Endodermal cell (in vitro differentiated cells): ENCODE results near the gene ZNG1C. TPM values are rescaled to one million over a fixed set of nuclear protein-coding genes. Genes with fewer than 3 reads are reported as not detected.
"Not testable (repeated sequence)": the region's sequence is repeated elsewhere in the genome, so short reads cannot be mapped to it uniquely, and the experiment has no call there.

Source experiments
- DNase-seq: peaks from one replicate; pipeline ENCODE4 v3.0.0-alpha.2; 2017
- H3K27ac ChIP-seq: 2 replicates; pipeline ENCODE4 v1.5.1; 2013; ENCODE audit warnings: mild to moderate bottlenecking, low read depth, low read length, moderate library complexity
- H3K27me3 ChIP-seq: 2 replicates; pipeline ENCODE4 v1.6.1; 2013; ENCODE audit warnings: mild to moderate bottlenecking, low read length, moderate library complexity; ENCODE audit not compliant: insufficient read depth, control insufficient read depth, poor library complexity, severe bottlenecking
- H3K36me3 ChIP-seq: 2 replicates; pipeline ENCODE4 v1.7.0; 2013; ENCODE audit warnings: mild to moderate bottlenecking, low read length, moderate library complexity; ENCODE audit not compliant: control insufficient read depth, insufficient read depth
- H3K4me1 ChIP-seq: one replicate; pipeline ENCODE4 v1.7.0; 2013; ENCODE audit warnings: low read length; ENCODE audit not compliant: control insufficient read depth, insufficient read depth
- H3K4me3 ChIP-seq: 2 replicates; pipeline ENCODE4 v1.5.1; 2013; ENCODE audit warnings: mild to moderate bottlenecking, low read length, moderate library complexity
- H3K9ac ChIP-seq: 2 replicates; pipeline ENCODE4 v1.6.1; 2013; ENCODE audit warnings: mild to moderate bottlenecking, low read length, moderate library complexity; ENCODE audit not compliant: poor library complexity, severe bottlenecking; ENCODE audit errors: extremely low read depth
- H3K9me3 ChIP-seq: 2 replicates; pipeline ENCODE4 v1.6.1; 2013; ENCODE audit warnings: mild to moderate bottlenecking, low read length, moderate library complexity; ENCODE audit not compliant: control insufficient read depth
- H3K27ac Mint-ChIP-seq: 2 replicates; pipeline ENCODE4 v1.8.0; 2020; ENCODE audit warnings: mixed read lengths
- H3K27me3 Mint-ChIP-seq: 2 replicates; pipeline ENCODE4 v1.8.0; 2021; ENCODE audit warnings: mild to moderate bottlenecking, mixed read lengths; ENCODE audit not compliant: insufficient read depth
- H3K36me3 Mint-ChIP-seq: 2 replicates; pipeline ENCODE4 v1.8.0; 2020; ENCODE audit warnings: low read depth, mixed read lengths
- H3K4me1 Mint-ChIP-seq: 2 replicates; pipeline ENCODE4 v1.8.0; 2020; ENCODE audit warnings: mixed read lengths
- H3K4me3 Mint-ChIP-seq: 2 replicates; pipeline ENCODE4 v1.8.0; 2020; ENCODE audit warnings: mild to moderate bottlenecking, moderate library complexity, mixed read lengths
- H3K9me3 Mint-ChIP-seq: 2 replicates; pipeline ENCODE4 v1.8.0; 2020; ENCODE audit warnings: mild to moderate bottlenecking, mixed read lengths
- WGBS, 2 experiments: methylation state at CpG; one replicate each; pipeline versions ENCODE4 v1.1.5 to v1.1.7; 2013; ENCODE audit warnings: missing lambda C conversion rate in 2 of 2, mixed read lengths in 1 of 2; ENCODE audit not compliant: insufficient coverage in 1 of 2, insufficient read length in 1 of 2; 5-methylcytosine and 5-hydroxymethylcytosine counted together
- long read RNA-seq, 4 experiments: library from polyadenylated mRNA in 2 of 4; library from RNA in 1 of 4; library from capped mRNA in 1 of 4; stranded (forward) in 3 of 4; unstranded in 1 of 4; transcript quantifications; one replicate each; pipeline ENCODE4 v2.0.0, GENCODE V29; 2020 to 2021; ENCODE audit warnings: inconsistent platforms in 1 of 4
- polyA plus RNA-seq, 2 experiments: library from polyadenylated mRNA; stranded (reverse); fragments of 50-300 nt; gene quantifications; one replicate each; pipeline ENCODE4 v1.2.3, GENCODE V29; 2013
- total RNA-seq, 2 donors: library from RNA; stranded (reverse); fragmentation: NEBNext Ultra II Directional in 1 of 2; extraction: Animal tissue kit (Norgen Biotek cat#: 25700) in 1 of 2; gene quantifications; 2 replicates in 1 of 2; 3 replicates in 1 of 2; pipeline ENCODE4 v1.2.1, GENCODE V29; 2021

The ZNG1C gene
- 10 to 100 TPM; 32.6 to 37.1 TPM for total RNA-seq
- polyA plus RNA-seq (2013, experiment 1 of 2), result 16.2 TPM
- polyA plus RNA-seq (2013, experiment 2 of 2), result 15.0 TPM
- long read RNA-seq, experiment 1, transcript CBWD3-206 (3 exons, 1,736 nt), result major isoform, 5 of 12 reads
- long read RNA-seq, experiment 1, partial matches to known transcripts, result 1 of 12 reads
- long read RNA-seq, experiment 1, other reads (novel, unspliced or antisense), result 6 of 12 reads
- long read RNA-seq, experiment 2, transcript CBWD3-206 (3 exons, 1,736 nt), result major isoform, 9 of 33 reads
- long read RNA-seq, experiment 2, partial matches to known transcripts, result 4 of 33 reads
- long read RNA-seq, experiment 2, other reads (novel, unspliced or antisense), result 20 of 33 reads
- long read RNA-seq, experiment 3, transcript CBWD3-206 (3 exons, 1,736 nt), result major isoform, 10 of 43 reads
- long read RNA-seq, experiment 3, partial matches to known transcripts, result 1 of 43 reads
- long read RNA-seq, experiment 3, other reads (novel, unspliced or antisense), result 32 of 43 reads
- long read RNA-seq, experiment 4, transcript CBWD3-206 (3 exons, 1,736 nt), result major isoform, 10 of 47 reads
- long read RNA-seq, experiment 4, partial matches to known transcripts, result 2 of 47 reads
- long read RNA-seq, experiment 4, other reads (novel, unspliced or antisense), result 35 of 47 reads

DNA sequence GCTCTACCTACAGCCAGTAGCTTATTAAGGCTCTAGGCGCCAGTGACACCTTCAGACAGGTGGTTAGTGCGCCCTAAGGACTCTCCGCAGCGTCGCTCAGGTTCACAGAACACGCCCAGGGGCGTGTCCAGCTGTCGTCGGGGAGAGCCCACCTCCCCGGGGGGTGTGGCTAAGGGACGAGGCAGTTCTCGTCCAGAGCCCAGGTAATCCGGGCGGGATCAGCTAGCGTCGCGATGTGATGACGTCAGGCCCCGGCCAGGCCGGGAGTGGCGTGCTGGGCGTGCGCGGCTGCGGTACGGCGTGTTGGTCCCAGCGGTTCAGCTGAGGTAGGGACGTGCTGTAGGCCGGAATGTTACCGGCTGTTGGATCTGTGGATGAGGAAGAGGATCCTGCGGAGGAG, at the start of gene ZNG1C:
ZNG1C (plus strand) TSS at position 301 of the 400 bp plus-strand sequence; CDS start at position 350, 49 bp downstream.
- not testable (repeated sequence) for H3K4me1 Mint-ChIP-seq, H3K4me3 Mint-ChIP-seq, H3K27ac Mint-ChIP-seq, H3K4me3 ChIP-seq, H3K9me3 Mint-ChIP-seq, DNase-seq, H3K36me3 ChIP-seq, H3K36me3 Mint-ChIP-seq, H3K27me3 Mint-ChIP-seq, H3K9me3 ChIP-seq, H3K27me3 ChIP-seq, H3K27ac ChIP-seq, H3K4me1 ChIP-seq, H3K9ac ChIP-seq
- WGBS, 2 experiments, result no CpG with 5 or more reads among the region's 32 CpGs

DNA sequence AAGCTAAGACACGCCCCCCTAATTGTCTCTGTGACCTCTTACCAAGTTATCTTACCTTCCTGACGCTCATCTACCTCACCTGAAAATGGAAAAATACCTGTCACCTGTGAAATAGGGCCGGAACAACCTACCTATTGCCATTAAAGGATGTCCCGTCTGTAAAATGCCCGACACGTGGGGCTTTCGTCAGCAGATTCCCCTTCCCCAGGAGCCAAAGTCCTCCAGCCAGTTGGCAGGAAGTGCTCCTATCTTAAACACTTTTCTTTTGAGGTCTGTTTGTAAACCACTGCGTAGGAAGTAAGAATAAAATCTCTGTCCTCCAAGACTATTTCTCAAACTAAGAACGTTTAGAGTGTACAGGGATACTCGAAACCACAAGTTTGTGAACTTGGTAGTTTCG, 654 bp downstream of the ZNG1C start:
- H3K36me3 ChIP-seq, H3K4me1 Mint-ChIP-seq, H3K4me1 ChIP-seq, H3K27ac Mint-ChIP-seq, H3K9me3 ChIP-seq, H3K36me3 Mint-ChIP-seq, H3K27me3 Mint-ChIP-seq, DNase-seq, H3K27me3 ChIP-seq, H3K27ac ChIP-seq, H3K4me3 Mint-ChIP-seq, H3K9me3 Mint-ChIP-seq, H3K9ac ChIP-seq, H3K4me3 ChIP-seq: not testable (repeated sequence)
- no CpG with 5 or more reads among the region's 11 CpGs for WGBS, 2 experiments

DNA sequence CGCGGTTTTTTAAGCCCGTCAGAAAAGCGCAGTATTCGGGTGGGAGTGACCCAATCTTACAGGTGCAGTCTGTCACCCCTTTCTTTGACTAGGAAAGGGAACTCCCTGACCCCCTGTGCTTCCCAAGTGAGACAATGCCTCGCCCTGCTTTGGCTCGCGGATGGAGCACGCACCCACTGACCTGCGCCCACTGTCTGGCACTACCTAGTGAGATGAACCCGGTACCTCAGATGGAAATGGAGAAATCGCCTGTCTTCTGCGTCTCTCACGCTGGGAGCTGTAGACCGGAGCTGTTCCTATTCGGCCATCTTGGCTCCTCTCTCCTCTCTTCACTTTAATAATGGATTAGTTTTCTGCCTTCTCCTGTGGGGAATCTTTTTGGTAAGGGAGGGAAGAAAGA, 39.3 kb downstream of the ZNG1C start:
- H3K9me3 Mint-ChIP-seq, H3K9me3 ChIP-seq, H3K9ac ChIP-seq, H3K27me3 ChIP-seq, H3K36me3 ChIP-seq, H3K27ac ChIP-seq, DNase-seq, H3K36me3 Mint-ChIP-seq, H3K4me1 ChIP-seq, H3K4me3 ChIP-seq, H3K4me1 Mint-ChIP-seq, H3K27me3 Mint-ChIP-seq: not testable (repeated sequence)
- H3K27ac Mint-ChIP-seq, result peak overlapping the region; percentile 83
- peak overlapping the region; percentile 47 for H3K4me3 Mint-ChIP-seq
- WGBS, 2 experiments, result 85% methylated on average over 6 of the region's 16 CpGs; no CpG with 5 or more reads in 1 of the 2 experiments

DNA sequence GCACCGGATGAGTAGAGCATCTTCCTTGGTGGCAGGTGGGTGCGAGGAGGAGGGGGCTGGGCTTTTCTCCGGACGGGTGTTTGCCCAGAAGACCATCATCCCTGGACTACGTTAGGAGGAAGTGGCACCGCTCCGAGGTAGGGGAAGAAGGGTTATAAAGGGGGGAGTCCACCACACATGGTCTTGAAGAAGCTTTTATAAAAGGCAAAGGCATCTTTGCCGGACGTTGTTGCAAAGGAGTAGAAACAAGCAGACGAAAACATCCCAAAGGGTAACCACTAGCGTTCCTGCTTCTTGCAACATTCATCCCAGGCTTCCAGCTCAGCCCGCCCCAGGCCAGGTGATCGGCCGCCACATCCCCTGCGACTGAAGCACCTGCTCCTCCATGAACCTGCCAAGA, 60.8 kb downstream of the ZNG1C start, which contains the start of gene FOXD4L3:
FOXD4L3 (plus strand) TSS at position 301 of the 400 bp plus-strand sequence; CDS start at position 386, 85 bp downstream.
- H3K4me3 ChIP-seq, H3K4me3 Mint-ChIP-seq, H3K9ac ChIP-seq, H3K27ac ChIP-seq, H3K9me3 Mint-ChIP-seq, H3K4me1 Mint-ChIP-seq, H3K4me1 ChIP-seq, H3K27ac Mint-ChIP-seq, H3K36me3 ChIP-seq, H3K27me3 ChIP-seq, H3K36me3 Mint-ChIP-seq, DNase-seq, H3K9me3 ChIP-seq: not testable (repeated sequence)
- WGBS, 2 experiments, result no CpG with 5 or more reads among the region's 15 CpGs
- peaks cover 17% of the 10 kb centered on the region for H3K27me3 Mint-ChIP-seq

DNA sequence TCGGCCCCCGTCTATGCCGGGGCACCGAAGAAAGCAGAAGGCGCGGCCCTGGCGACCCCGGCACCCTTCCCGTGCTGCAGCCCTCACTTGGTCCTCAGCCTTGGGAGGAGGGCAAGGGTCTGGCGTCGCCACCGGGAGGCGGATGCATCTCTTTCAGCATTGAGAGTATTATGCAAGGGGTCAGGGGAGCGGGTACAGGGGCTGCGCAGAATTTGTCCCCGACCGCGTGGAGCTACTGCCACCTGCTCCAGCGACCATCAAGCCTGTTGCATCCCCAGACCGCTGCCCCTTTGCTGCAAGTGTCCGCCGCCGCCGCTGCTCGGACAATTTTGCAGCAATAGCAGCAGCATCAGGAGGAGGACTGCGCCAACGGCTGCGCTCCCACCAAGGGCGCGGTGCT, 62.0 kb downstream of the ZNG1C start:
- not testable (repeated sequence) for H3K9me3 Mint-ChIP-seq, H3K27ac Mint-ChIP-seq, H3K27ac ChIP-seq, H3K9ac ChIP-seq, H3K36me3 ChIP-seq, DNase-seq, H3K9me3 ChIP-seq, H3K4me3 Mint-ChIP-seq, H3K36me3 Mint-ChIP-seq, H3K4me3 ChIP-seq, H3K4me1 ChIP-seq, H3K4me1 Mint-ChIP-seq
- H3K27me3 ChIP-seq, result peaks cover 10% of the 10 kb centered on the region
- no CpG with 5 or more reads among the region's 30 CpGs for whole genome bisulfite sequencing, 2 experiments
- peaks cover 19% of the 10 kb centered on the region for H3K27me3 Mint-ChIP-seq

DNA sequence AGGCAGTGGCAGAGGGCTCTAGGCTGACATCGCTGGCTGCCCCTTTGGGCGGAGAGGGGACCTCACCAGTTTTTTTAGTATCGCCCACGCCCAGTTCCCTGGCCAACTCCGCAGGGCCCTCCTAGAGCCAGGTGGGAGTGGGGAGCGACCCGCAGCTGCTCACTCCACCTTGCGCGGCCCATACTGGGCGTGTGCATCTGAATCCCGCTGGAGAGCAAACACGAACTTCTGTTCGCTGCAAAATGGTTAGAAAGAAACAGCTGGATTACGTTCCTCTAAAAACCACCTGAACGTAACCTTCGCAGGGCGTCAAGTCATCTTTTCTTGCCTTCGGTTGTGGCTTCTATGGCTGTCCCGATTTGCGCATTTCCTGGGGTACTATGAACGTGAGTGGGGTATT, 62.4 kb downstream of the ZNG1C start:
- whole genome bisulfite sequencing, 2 experiments, result no CpG with 5 or more reads among the region's 21 CpGs
- H3K9ac ChIP-seq, H3K4me1 ChIP-seq, H3K4me3 Mint-ChIP-seq, H3K4me1 Mint-ChIP-seq, H3K4me3 ChIP-seq, H3K9me3 ChIP-seq, H3K36me3 Mint-ChIP-seq, H3K36me3 ChIP-seq, H3K27ac ChIP-seq, H3K27ac Mint-ChIP-seq, H3K9me3 Mint-ChIP-seq, DNase-seq: not testable (repeated sequence)
- peaks cover 10% of the 10 kb centered on the region for H3K27me3 ChIP-seq
- H3K27me3 Mint-ChIP-seq, result peaks cover 19% of the 10 kb centered on the region

DNA sequence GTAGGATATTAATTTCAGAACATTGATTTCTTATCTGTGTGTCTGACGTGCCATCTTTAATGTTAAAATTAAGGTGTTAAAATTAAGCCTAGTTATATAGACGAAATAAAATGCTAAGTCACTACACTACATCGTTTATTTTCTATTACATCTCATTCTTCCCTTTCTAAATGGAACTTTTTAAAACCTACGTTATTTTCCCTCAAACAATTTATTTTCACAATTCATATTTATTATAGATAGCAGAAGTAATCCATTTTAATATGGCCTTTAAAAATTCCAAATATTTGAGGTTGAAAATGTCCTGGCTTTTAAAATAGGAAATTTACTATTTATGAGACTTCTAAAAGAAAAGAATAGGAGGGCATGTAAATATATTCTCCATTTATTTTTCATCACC, 63.0 kb downstream of the ZNG1C start:
- not testable (repeated sequence) for H3K4me1 ChIP-seq, H3K9me3 Mint-ChIP-seq, H3K36me3 Mint-ChIP-seq, H3K4me3 Mint-ChIP-seq, H3K4me3 ChIP-seq, H3K36me3 ChIP-seq, H3K9ac ChIP-seq, H3K9me3 ChIP-seq, DNase-seq, H3K27ac ChIP-seq, H3K4me1 Mint-ChIP-seq, H3K27ac Mint-ChIP-seq
- peaks cover 10% of the 10 kb centered on the region for H3K27me3 ChIP-seq
- H3K27me3 Mint-ChIP-seq, result peaks cover 19% of the 10 kb centered on the region
- no CpG with 5 or more reads among the region's 4 CpGs for WGBS, 2 experiments
